GM12878 (cell line): Measurements from ENCODE around the gene FAF1. TPM values are rescaled to one million over a fixed set of nuclear protein-coding genes. Genes with fewer than 3 reads are reported as not detected.

ENCODE experiments used
- ATAC-seq: fragments of 200-7000 bp; cut with Tn5 transposase; 3 replicates; pipeline ENCODE4 v1.9.1; 2020; ENCODE audit warnings: mild to moderate bottlenecking, moderate library complexity
- BruUV-seq: library from RNA; stranded (reverse); fragments of 400-500 nt; replicated peaks from 2 replicates; lab custom pipeline; 2021; lab: Mats Ljungman, UMichigan
- CTCF ChIA-PET: fragments of 300-600 bp; sonication (Branson Sonifier 250); formaldehyde crosslinking; extraction: SDS; loops from one replicate; lab custom pipeline; 2021; ENCODE audit warnings: inconsistent platforms; lab: Yijun Ruan, JAX
- POLR2A ChIA-PET: fragments of 350-600 bp; formaldehyde crosslinking; extraction: SDS; loops from one replicate; lab custom pipeline; 2021; ENCODE audit warnings: inconsistent platforms; lab: Charles Lee
- RAD21 ChIA-PET: fragments of 300-600 bp; sonication (Branson Sonifier 250); formaldehyde crosslinking; loops from one replicate; lab custom pipeline; 2023; ENCODE audit warnings: antibody characterized with exemption; ENCODE audit not compliant: unreplicated experiment; lab: Charles Lee
- SMC1A ChIA-PET: fragments of 300-600 bp; sonication (Branson Sonifier 250); formaldehyde crosslinking; loops from one replicate; lab custom pipeline; 2023; ENCODE audit not compliant: unreplicated experiment, uncharacterized antibody; lab: Charles Lee
- DNase-seq: peaks from one replicate; pipeline ENCODE4 v3.0.0-alpha.2; 2011; ENCODE audit warnings: low read depth, low spot score
- FAIRE-seq: peaks from 3 replicates; lab custom pipeline; 2011; peaks lifted over from hg19 to GRCh38; lab: Jason Lieb, UNC
- H2AFZ ChIP-seq: 2 replicates; pipeline ENCODE4 v1.6.0; 2011; ENCODE audit warnings: low read depth, low read length, control low read depth; ENCODE audit not compliant: control insufficient read depth
- H3K27ac ChIP-seq: 2 replicates; pipeline ENCODE4 v1.5.1; 2011; ENCODE audit warnings: control low read depth; ENCODE audit not compliant: control insufficient read depth, insufficient read depth
- H3K27me3 ChIP-seq, 2 experiments: replicated peaks in 1 of 2; 2 replicates each; pipeline versions ENCODE4 v1.6.0 to v1.6.1; 2011; ENCODE audit warnings: low read length in 1 of 2; ENCODE audit not compliant: control insufficient read depth in 2 of 2, insufficient read depth in 2 of 2
- H3K36me3 ChIP-seq, 2 experiments: 2 replicates each; pipeline ENCODE4 v1.5.1; 2011; ENCODE audit warnings: low read length in 1 of 2; ENCODE audit not compliant: control insufficient read depth in 2 of 2, insufficient read depth in 2 of 2
- H3K4me1 ChIP-seq: 2 replicates; pipeline ENCODE4 v1.6.1; 2011; ENCODE audit warnings: mild to moderate bottlenecking, low read length, moderate library complexity, mixed read lengths; ENCODE audit not compliant: control insufficient read depth, insufficient read depth
- H3K4me2 ChIP-seq: 2 replicates; pipeline ENCODE4 v1.6.0; 2011; ENCODE audit warnings: control low read depth; ENCODE audit not compliant: control insufficient read depth, insufficient read depth
- H3K4me3 ChIP-seq: fragments of 200-600 bp; sonication (generic); 2 replicates; pipeline ENCODE4 v1.5.1; 2016
- H3K79me2 ChIP-seq: 2 replicates; pipeline ENCODE4 v1.6.0; 2011; ENCODE audit warnings: low read length; ENCODE audit not compliant: control insufficient read depth, insufficient read depth
- H3K9ac ChIP-seq: 2 replicates; pipeline ENCODE4 v1.8.0; 2011; ENCODE audit warnings: low read length, control low read depth, mixed read lengths; ENCODE audit not compliant: control insufficient read depth, insufficient read depth
- H3K9me3 ChIP-seq: replicated peaks from 3 replicates; pipeline ENCODE4 v1.5.1; 2011; ENCODE audit warnings: mild to moderate bottlenecking, low read length; ENCODE audit not compliant: control insufficient read depth, insufficient read depth
- H4K20me1 ChIP-seq: 2 replicates; pipeline ENCODE4 v1.6.0; 2011; ENCODE audit not compliant: control insufficient read depth, insufficient read depth
- CHD1 ChIP-seq: IDR thresholded peaks from 2 replicates; pipeline ENCODE4 v1.6.1; 2012; ENCODE audit warnings: low read depth, low read length, improper control_type of control experiment
- CREM ChIP-seq: IDR thresholded peaks from 2 replicates; pipeline ENCODE4 v1.6.1; 2014; ENCODE audit warnings: antibody characterized with exemption, low read depth
- CUX1 ChIP-seq: IDR thresholded peaks from 2 replicates; pipeline ENCODE4 v1.6.1; 2012; ENCODE audit warnings: improper control_type of control experiment, low read depth, low read length; ENCODE audit not compliant: insufficient replicate concordance
- HDAC6 ChIP-seq: fragments of 200-600 bp; sonication (generic); IDR thresholded peaks from one replicate; pipeline ENCODE4 v1.8.0; 2017; ENCODE audit warnings: antibody characterized with exemption; ENCODE audit not compliant: unreplicated experiment
- MLLT1 ChIP-seq: fragments of 450-650 bp; IDR thresholded peaks from 2 replicates; pipeline ENCODE4 v1.6.1; 2016; ENCODE audit warnings: mild to moderate bottlenecking
- PBX3 ChIP-seq: IDR thresholded peaks from 2 replicates; pipeline ENCODE4 v1.6.1; 2011; ENCODE audit warnings: mild to moderate bottlenecking, low read depth, low read length, moderate library complexity; ENCODE audit not compliant: insufficient replicate concordance
- POLR2AphosphoS5 ChIP-seq: IDR thresholded peaks from 2 replicates; pipeline ENCODE4 v1.6.1; 2011; ENCODE audit warnings: mild to moderate bottlenecking, low read length, inconsistent platforms
- RAD51 ChIP-seq: fragments of 450-650 bp; IDR thresholded peaks from 2 replicates; pipeline ENCODE4 v1.6.1; 2016; ENCODE audit warnings: moderate library complexity, mild to moderate bottlenecking, inconsistent platforms
- SMARCA5 ChIP-seq: fragments of 450-650 bp; IDR thresholded peaks from 2 replicates; pipeline ENCODE4 v1.6.1; 2017; ENCODE audit warnings: mild to moderate bottlenecking
- YY1 ChIP-seq: IDR thresholded peaks from 2 replicates; pipeline ENCODE4 v1.6.1; 2011; ENCODE audit warnings: low read depth, mild to moderate bottlenecking, low read length
- ZNF207 ChIP-seq: fragments of 450-650 bp; IDR thresholded peaks from 2 replicates; pipeline ENCODE4 v1.6.1; 2014; ENCODE audit warnings: antibody characterized with exemption, mild to moderate bottlenecking, borderline replicate concordance
- WGBS: methylation state at CpG from one replicate; pipeline ENCODE4 v1.1.6; 2016; ENCODE audit warnings: low lambda C conversion rate; ENCODE audit not compliant: insufficient replicate concordance, insufficient coverage; ENCODE audit errors: missing lambda C conversion rate; 5-methylcytosine and 5-hydroxymethylcytosine counted together
- in situ Hi-C: fragments of 300-500 bp; cut with MboI; formaldehyde crosslinking; loops from 9 replicates; pipeline ENCODE4 v1.14.3; 2018; ENCODE audit warnings: mixed read lengths
- intact Hi-C: fragments of 100-400 bp; cut with micrococcal nuclease; formaldehyde crosslinking; loops from one replicate; pipeline ENCODE4 v1.14.2; 2022; ENCODE audit not compliant: unreplicated experiment
- polyA plus RNA-seq, 11 experiments: library from polyadenylated mRNA; depleted of rRNA in 4 of 11; unstranded in 6 of 11; stranded (reverse) in 5 of 11; fragments of >200 nt; fragmentation: Nextera tagmentation in 4 of 11; fragmentation: Illumina TruSeq in 1 of 11; extraction: Ambion mirVana in 4 of 11; extraction: Trizol in 1 of 11; gene quantifications; 1 replicate in 1 of 11; 2 replicates in 10 of 11; pipeline versions ENCODE4 v1.2.1 to v1.2.3, GENCODE V29; 2011 to 2016; ENCODE audit warnings: inconsistent platforms in 2 of 11, missing spikeins in 2 of 11, low read depth in 1 of 11
- total RNA-seq, 4 experiments: library from RNA; depleted of rRNA in 3 of 4; stranded (reverse); fragments of >200 nt in 3 of 4; fragmentation: Illumina TruSeq in 1 of 4; extraction: Trizol in 1 of 4; gene quantifications; 2 replicates each; pipeline versions ENCODE4 v1.2.1 to v1.2.3, GENCODE V29; 2013 to 2021

Gene FAF1
- total and polyA plus RNA-seq, 10 of the 15 experiments (the other 5 are each of a cell fraction or from before 2014, with no cell fraction given): 8.6 to 54.5 (median 23.7) TPM

GRCh38 chr1:50522691-50523342 lies 437.2 kb downstream of the FAF1 start:
- SMC1A ChIA-PET: interaction anchor here (1.0 kb wide), 1 partner anchor 8 kb away, joined by 3 read pairs; no protein-coding TSS in a partner anchor
- no TSS peak for BruUV-seq

More at GRCh38 chr1:50522691-50523342, 437.2 kb downstream of the FAF1 start:
- DNase-seq (no peak), ATAC-seq (no peak), FAIRE-seq (no peak)
- Histone ChIP-seq H3K79me2 (no peaks in the 10 kb centered on the region), H3K9me3 (no peaks in the 10 kb centered on the region; the same call in 1 of the 3 replicates), H3K4me3 (no peak overlapping the region), H3K36me3 (no peaks in the 10 kb centered on the region), H3K4me1 (no peaks in the 10 kb centered on the region), H2AFZ (no peak overlapping the region), H3K27ac (no peak overlapping the region), H3K4me2 (no peak overlapping the region), H3K27me3 (no peaks in the 10 kb centered on the region), H4K20me1 (no peaks in the 10 kb centered on the region), H3K9ac (no peak overlapping the region)
- WGBS: 100% methylated on average over 1 of the region's 1 CpG
- TF ChIP-seq CUX1 (no peak), YY1 (no peak), ZNF207 (no peak), CREM (no peak), PBX3 (no peak), RAD51 (no peak), SMARCA5 (no peak), CHD1 (no peak), POLR2AphosphoS5 (no peak), MLLT1 (no peak), HDAC6 (no peak)
- POLR2A ChIA-PET: no interaction called here
- CTCF ChIA-PET: no interaction called here
- RAD21 ChIA-PET: no interaction called here
- intact Hi-C loops (no loop called here), in situ Hi-C loops (no loop called here)
